HG03342 (cell line): ENCODE results near the gene CTBP1.
A peak's percentile ranks its signal among the peaks of the same experiment; 100 is the strongest.
"Not testable (repeated sequence)": the region's sequence is repeated elsewhere in the genome, so short reads cannot be mapped to it uniquely, and the experiment has no call there.

ENCODE experiments used
- ATAC-seq: cut with Tn5 transposase; IDR thresholded peaks from one replicate; pipeline ENCODE4 v1.9.1; 2021; ENCODE audit warnings: mild to moderate bottlenecking, moderate library complexity; ENCODE audit not compliant: unreplicated experiment

CTBP1 gene

DNA sequence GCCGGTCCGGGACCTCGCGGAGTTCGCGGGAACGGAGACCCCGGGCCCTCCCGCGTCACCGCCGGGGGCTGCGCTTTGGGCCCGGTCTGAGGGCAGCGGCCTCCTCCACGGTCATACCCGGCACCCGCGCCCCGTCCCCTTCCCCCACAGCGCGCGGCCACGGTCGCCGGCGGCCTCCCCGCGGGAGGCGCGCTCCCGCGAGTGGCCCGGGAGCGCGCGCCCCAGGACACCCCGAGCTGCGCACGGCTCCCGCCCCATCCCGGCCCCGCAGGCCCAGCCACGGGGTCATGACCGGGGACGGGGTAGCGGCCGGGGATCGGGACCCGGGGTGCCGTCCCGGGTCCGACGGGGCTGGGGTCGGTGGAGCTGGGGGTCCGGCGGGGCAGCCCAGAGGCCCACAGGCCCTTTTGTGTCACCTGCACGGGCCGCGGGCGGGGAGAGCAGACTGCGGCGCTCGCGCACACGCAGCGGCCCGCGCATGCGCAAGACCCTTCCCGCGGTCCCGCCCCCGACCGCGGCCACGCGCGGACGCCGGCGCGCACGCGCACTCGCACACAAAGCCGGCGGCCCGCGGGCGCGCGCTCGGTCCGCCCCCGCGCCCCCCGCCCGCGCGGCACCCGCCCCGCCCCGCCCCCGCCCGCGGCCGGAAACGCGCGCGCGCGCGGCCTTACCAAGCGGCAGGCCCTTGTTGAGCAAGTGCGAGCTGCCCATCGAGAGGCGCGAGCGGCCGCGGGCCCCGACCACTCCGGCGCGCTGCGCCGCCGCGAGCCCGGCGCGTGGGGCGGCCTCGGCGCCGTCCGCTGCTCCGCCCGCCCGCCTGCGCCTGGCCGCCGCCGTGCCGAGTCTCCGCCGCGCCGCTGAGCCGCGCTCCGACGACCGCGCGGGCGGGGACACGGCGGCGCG is at the start of gene CTBP1:
TSS of gene CTBP1 (minus strand) at position 886 of the 903 bp plus-strand sequence. CDS start 7,799 bp downstream, outside the sequence.
- ATAC-seq: peak; percentile 41

DNA sequence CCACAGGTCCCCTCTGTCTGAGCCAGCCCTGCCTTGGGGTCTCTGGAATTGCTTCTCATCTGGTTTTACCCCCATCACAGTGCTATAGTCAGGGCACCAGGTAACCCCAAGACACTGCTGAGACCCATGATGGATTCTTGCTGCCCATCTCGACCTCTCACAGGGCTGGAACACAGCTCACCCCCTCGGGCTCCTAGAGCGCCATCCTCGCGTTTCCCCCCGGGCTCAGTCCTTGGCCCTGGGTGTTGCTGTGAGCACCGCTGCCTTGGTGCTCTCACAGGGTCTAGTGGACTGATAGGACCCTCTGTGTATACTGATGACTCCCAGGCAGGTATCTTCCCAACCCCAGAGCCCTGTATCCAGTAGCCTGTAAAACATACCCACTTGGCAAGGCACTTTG is 49.5 kb upstream of the CTBP1 start:
- no peak for ATAC-seq

DNA sequence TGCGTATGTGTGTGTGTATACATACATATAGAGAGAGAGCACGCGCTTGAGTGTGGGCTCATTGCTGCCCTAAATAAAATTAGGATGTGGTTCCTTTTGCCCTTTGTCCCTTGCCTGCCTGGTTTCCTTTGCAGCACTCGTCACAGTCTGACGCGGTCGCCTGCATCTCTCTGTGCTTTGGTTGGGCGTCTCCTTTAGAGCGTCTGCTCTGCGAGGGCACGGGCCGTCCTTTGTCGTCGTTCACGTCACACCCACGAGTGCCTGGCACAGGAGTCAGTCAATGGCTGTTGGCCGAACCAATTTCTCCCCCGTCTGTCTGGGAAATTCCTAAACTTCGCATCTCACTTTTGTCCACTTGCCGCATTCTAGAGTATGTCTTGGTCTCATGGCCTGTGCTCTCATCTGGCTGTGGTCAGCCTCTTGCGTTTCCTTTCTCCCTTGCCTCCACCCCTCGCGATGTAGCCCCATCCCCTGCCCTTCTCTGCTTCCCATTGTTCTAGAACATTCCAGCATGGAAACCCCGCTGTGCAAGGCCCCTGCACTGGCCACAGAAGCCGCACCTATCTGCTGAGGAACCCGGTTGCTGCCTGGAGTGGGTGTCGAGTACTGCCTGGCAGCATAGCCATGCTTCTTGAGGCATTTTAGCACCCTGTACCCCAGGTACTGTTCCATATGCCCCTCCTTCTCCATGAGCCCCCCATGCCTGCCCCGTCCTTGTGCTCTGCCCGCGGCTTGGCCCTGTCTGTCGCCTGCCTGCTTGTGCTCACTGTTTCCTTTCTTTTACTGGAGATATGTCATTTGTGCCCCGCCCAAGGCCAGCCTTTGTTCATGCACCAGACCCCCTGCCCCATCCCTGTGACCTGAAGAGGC is 48.8 kb upstream of the CTBP1 start:
- no peak for ATAC-seq

DNA sequence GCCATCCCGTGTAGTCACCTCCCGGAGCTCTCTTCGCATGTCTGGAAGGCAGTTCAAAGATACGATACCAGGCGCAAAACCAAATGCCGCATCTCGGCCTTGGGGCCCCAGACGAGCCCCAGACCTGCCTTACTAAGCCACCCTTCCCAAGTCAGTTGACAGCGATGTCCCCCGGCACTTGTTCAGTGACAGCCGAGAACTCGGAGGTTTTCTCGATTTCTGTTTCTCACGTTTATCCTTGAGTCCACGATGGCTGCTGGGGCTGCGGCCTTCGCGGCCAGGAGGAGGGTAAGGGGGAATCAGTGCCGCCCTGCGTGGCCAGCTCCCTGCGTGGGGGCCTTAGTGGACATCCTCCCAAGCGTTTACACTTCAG is 48.1 kb upstream of the CTBP1 start:
- no peak for ATAC-seq

DNA sequence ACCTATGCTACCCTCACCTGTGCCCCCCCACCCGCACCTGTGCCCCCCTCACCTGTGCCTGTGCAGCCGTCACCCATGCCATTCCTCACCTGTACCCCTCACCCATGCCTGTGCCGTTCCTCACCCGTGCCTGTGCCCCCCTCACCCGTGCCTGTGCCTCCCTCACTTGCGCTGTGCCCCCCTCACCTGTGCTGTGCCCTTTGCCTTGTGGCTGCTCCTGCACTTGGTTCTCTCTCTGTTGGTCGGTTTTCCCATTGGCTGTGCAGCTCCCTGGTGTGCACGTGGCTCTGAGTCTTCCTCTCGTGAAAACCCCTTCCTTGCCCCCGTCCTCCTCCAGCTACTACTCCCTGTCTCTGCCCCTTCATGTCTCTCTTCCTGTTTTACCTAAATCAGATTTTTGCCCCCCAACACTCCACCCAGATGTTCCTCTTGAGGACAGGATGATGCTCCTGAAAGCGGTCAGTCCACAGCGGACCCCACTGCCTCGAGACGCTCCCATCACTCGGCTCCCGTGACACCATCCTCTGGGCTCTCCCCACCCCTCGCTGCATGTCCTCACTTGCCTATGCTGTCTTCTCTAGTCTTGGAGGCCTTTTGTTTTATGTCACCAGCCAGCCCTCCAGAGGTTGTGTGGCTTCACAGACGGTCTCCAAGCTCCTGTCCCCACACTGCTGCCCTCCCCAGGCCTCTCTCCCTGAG is 47.5 kb upstream of the CTBP1 start:
- no peak for ATAC-seq

DNA sequence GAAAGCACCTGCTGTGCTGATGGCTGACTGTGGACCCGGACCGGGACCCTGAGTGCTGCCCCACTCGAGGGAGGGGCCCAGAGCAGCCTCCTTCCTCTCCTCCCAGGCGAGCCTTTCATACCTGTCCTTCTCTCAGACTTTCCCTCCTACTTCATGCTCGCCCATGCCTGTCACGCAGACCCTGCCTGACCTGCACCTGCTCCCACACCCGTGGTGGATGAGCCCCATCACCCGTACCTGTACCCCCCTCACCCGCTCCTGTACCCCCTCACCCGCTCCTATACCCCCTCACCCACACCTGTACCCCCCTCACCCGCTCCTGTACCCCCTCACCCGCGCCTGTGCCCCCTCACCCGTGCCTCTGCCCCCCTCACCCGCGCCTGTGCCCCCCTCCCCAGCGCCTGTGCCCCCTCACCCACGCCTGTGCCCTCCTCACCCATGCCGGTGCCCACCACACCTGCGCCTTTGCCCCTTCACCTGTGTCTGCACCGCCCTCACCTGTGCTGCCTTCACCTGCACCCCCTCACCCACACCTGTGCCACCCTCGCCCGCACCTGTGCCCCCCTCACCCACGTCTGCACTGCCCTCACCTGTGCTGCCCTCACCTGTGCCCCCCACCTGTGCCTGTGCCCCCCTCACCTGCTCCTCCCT is 46.6 kb upstream of the CTBP1 start:
- ATAC-seq: no peak

DNA sequence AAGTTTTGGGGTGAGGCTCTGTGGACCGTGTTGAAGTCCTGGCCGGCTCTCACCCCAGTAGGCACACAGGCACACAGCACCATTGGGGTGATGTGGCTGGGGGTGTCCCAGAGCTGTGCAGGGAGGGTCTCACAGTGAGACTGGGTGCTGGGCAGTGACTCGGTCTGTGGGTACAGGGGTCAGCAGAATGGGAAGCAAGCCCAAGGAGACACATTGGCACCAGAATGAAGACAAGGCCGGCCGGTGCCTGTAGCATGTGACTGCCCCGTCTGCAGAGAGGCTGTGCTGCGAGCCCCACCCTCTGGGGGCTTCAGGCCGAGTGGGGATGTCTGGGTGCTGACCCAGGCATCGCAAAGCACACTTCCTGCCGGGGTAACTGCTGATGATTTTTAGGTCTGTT is 46.0 kb upstream of the CTBP1 start:
- ATAC-seq: no peak

DNA sequence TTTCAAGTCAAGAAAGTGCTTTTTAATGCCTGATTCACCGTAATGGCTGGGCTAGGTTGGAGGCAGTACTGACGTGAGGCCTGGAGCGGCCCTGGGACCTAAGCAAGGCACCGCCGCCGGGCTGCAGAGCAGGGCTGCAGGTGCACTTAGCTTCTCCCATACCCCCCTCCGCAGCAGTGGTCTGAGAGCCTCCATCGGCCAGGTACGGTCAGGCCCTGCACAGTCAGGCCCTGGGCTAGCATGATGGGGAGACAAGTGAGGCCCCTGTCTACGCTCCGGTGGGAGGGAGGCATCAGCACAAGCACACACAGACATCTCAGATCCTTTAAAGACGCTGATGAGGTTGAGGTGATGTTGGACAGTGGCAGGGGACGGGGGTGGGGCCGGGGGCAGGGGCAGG is 45.5 kb upstream of the CTBP1 start:
- ATAC-seq: no peak

DNA sequence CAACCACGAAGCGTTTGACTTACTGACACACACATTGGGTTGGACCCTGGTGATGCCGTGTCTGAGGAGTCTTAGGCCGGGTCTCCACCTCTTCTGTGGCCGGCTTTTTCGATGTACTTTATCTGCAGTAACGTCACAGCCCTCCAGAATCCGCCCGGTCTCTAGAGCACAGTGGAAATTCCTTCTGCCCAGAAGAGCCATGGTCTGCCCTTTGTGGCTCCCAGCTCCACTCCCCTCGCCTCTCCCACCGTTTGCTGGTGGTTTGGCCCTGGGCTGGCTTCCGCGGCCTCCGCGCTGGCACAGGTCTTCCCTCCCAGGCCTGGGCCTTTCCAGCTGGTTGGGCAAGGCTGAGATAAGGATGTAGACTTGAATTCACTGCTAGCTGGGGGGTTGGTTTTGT is 45.1 kb upstream of the CTBP1 start:
- ATAC-seq: no peak

DNA sequence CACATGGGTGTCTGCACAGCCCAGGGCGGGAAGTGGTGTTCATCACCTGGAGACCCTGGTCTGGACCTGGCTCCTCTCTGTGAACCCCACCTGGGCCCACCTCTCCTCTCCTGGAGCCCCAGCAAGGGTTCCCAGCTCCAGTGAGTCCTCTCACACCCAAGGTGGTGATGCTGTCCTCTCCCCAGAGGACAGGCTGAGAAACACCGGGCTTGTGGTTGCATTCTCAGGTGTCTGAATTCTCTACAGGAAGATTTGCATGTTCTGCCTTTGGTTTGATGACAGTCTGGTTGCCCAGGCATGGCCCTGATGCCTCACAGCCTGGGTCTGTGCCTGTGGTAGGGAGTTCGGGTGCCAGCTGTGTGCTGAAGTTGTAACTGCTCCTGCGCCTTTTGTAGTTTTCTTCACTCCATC is 44.6 kb upstream of the CTBP1 start:
- ATAC-seq: no peak

DNA sequence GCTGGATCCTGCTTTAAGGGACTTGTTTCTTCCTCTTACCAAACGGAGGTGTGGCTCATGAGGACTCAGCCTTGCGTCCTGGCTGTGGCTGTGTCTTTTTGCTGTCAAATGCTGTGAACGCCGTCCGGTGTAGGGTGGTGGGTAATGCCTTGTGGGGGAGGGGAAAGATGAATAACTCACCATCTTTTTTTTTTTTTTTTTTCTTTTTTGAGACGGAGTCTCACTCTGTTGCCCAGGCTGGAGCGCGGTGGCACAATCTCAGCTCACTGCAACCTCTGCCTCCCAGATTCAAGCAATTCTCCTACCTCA is 43.7 kb upstream of the CTBP1 start:
- not testable (repeated sequence) for ATAC-seq

DNA sequence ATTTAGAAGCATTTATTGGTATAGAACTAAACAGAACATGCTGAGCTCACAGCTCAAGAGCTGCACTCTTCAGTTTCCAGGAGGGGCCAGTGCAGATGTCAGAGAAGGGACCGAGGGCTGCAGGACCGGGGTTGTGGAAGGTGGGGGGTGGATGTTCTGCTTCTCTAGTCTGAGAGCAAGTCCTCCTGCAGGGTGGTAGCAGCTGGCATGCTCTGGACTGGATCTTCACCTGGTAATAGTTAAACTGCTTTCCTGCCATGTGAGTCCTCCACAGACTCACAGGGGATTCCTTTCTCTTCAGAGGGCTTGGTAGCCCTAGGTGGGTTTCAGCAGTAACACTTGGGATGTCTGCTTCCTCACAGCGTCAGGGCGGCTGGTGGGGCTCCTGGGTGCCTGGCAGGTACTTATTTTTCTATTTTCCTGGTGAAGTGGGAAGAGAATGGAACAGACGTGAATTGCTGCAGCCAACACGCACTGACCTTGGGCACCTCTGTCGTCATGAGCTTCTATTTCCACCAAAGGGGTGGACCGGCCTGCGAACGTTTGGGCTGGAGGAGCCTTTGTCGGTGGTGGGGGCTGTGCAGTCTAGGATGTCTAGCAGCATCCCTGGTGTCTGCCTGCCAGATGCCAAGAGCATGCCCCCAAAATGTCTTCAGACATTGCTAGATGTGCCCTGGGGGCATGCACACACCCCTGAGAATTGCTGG is 43.2 kb upstream of the CTBP1 start:
- ATAC-seq: no peak

DNA sequence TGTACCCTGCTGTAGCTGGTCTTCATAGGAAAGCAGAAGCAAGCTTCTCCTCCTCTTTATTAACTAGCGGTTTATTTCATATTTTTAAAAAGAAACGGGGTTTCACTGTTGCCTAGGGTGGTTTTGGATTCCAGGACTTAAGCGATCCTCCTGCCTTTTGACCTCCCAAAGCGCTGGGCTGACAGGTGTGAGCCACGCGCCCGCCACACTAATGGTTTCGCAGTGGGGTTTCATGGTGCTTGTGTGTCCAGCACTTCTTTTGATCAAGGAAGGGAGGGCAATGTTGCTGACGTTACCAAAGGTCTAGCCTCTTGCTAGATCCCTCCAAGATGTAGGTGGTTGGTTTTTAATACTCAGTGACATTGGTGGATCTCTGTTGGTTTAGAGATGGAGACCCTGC is 42.2 kb upstream of the CTBP1 start:
- ATAC-seq: no peak

DNA sequence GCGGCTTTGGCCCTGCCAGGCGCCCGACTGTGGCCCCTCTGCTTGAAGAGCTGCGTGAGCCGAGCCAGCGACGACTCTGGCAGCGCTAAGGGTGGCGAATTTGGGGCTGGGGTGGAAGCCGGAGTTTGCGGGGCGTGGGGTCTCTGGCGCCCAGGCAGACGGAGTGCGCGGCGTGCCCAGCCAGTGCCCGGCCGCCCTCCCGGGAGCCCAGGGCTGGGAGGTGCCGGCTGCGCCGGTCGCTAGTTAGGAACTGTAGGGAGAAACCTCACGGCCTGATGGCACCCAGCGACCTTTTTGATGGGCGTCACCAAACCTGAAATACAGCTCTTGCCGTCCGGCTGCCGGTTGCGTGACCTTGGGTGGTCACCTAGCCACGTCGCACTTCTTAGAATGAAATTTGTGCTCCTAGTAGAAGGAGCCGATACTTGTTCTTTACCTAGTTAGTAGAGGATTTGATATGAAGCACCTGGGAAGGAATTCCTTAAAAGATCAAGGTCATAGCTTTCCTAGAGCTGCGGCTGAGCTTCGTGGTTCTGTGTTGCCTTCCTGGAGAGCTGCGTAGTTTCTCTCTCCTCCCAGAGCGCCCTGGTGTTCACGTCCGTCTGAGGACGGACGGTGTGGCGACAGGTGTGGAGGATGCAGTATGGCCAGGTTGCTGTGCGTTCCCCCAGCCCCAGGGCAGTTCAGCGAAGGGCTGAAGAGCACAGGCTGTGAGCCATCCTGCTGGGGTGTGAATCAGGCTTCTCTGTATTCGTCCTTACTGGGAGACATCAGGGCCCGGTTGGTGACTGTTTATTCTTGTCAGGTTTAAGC is 41.4 kb upstream of the CTBP1 start:
- ATAC-seq: peak; percentile 8

DNA sequence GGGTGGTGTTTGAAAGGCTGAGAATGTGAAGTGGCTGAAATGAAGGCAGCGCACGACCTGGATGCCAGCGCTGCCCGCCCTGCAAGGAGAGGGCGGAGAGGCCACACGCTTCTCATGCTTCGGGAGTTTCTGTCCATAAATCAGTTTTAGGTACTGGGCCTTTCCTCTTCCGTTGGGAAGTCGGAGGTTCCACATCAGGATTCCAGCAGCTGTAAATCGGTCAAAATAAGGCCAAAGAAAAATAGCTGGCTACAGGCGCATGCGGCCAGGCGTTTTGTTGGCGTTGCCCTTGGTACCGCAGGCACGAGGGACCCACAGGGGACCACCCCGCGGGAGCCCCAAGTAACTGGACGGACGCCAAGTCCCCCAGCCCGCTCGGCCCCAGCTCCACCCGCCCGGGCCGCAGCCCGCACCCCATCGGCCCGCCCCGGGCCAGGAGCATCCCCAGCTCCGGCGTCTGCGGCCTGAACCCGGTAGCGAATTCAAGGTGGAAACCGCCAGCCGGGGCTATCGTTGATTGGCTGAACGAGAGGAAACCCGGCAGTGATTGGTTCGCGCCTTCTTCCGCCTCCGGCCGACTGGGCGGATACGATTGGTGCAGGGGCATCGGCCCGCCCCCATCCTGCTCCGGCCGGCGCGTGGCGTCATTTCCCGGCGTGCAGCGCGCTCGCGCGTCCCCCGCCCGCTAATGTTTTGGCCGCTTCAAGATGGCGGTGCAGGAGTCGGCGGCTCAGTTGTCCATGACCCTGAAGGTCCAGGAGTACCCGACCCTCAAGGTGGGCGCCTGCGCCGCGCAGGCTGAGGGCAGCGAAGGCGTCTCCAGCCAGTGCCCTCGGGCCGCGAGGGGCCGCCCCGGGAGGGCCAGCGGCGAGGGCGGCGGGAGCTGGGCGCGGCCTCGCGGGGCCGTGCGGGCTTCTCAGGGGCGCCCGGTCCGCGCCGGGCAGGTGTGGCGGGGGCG is 40.6 kb upstream of the CTBP1 start, which contains the start of gene MAEA:
TSS of gene MAEA (plus strand) at position 685 of the 958 bp plus-strand sequence. CDS start at position 708, 23 bp downstream.
- peak; percentile 95 for ATAC-seq

DNA sequence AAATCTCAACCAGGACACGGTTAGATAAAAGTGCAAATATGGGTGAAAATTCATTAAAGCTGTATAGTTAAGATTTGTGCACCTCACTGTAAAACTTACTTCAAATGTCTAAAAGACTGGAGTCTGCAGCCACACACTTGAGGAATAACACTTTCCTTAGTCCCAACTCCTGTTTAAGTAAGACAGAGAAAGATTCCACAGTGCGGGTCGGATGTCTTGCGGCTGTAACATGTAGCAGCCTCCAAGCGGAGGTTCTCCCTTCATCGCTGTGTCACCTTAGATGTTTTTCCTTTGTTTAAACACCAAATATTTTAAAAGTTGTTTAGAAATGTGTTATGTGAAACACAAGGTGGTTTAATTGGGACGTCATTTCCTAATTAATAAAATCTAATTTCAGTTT is 39.9 kb upstream of the CTBP1 start:
- ATAC-seq: no peak

DNA sequence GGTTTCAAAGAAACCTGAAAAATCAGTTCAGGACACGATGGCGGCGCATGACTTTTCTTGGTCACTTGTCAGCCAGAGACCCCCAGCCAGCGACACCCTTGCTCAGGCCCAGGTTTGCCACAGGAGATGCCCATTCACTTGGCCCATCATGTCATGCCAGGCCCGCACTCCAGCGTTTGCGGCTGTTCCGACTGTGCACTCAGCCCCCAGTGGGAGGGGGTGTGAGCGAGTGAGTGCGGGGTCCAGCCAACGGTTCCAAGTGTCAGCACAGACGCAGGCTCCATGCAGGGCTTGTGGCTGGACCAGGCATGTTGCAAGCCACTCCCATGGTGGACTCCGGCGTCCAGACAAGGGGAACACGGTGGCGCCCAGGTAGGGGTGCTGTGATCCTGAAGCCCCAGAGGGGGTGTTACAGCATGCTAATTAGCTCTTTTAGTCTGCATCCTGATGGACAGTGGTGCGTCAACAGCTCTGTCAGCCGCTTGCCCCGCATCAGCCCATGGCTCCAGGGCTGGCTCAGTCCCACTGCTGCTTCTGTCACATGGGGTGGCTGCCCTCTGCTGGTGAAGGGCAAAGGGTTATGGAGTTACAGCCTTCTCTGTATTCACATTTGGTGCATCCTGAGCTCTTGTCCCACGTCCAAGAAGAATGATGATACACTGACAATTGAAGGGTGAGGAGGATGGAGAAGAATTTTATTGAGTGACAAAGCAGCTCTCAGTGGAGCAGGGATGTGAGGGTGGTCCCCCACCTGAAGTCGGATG is 37.0 kb upstream of the CTBP1 start:
- no peak for ATAC-seq
